ENCODE measurements around the gene KCNMA1.

DNA sequence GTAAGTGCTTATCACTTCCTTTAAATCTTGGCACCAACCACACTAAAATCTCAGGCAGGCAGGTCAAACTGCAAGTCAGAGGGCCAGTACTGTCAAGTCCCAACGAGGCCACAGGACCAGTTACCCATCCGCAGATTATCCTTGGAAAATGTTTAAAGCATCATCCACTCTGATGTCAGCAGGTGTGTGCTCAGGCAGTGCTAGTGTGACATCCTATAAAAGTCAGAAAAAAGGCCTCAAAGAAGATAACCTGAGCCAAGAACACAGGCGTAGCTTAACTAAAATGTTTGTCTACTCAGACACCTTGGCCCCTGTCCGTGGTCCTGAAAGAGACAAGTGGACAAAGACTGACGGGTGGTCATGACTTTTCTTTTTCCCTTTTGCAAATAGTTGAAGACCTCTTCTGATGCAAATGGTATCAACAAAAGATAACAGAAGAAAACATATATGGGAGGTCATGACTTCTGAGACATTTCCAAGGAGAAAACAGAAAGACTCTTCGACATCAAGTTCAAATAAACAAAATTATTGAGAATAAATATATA is 309.3 kb downstream of the KCNMA1 start:
- TF ChIP-seq, protein P1, sequence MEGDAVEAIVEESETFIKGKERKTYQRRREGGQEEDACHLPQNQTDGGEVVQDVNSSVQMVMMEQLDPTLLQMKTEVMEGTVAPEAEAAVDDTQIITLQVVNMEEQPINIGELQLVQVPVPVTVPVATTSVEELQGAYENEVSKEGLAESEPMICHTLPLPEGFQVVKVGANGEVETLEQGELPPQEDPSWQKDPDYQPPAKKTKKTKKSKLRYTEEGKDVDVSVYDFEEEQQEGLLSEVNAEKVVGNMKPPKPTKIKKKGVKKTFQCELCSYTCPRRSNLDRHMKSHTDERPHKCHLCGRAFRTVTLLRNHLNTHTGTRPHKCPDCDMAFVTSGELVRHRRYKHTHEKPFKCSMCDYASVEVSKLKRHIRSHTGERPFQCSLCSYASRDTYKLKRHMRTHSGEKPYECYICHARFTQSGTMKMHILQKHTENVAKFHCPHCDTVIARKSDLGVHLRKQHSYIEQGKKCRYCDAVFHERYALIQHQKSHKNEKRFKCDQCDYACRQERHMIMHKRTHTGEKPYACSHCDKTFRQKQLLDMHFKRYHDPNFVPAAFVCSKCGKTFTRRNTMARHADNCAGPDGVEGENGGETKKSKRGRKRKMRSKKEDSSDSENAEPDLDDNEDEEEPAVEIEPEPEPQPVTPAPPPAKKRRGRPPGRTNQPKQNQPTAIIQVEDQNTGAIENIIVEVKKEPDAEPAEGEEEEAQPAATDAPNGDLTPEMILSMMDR (IDR thresholded peaks at IDR 0.05) = no peak
- TF ChIP-seq POLR2AphosphoS5 (IDR thresholded peaks at IDR 0.05) (no peak), POLR2A (IDR thresholded peaks at IDR 0.05) (no peak), EP300 (IDR thresholded peaks at IDR 0.05) (no peak)
